Naive B cell (primary cell): ENCODE results near the gene MAP3K21. TPM values are rescaled to one million over a fixed set of nuclear protein-coding genes. Genes with fewer than 3 reads are reported as not detected.

Experiments used
- ATAC-seq, 2 donors: fragments of 150-1000 bp; cut with Tn5 transposase; 2 replicates each; pipeline ENCODE4 v1.10.0; 2021; ENCODE audit warnings: low read depth in 2 of 2, mild to moderate bottlenecking in 2 of 2, moderate library complexity in 2 of 2
- DNase-seq: peaks from one replicate; pipeline ENCODE4 v3.0.0; 2022
- H3K27ac Mint-ChIP-seq, 6 donors: one replicate each; pipeline ENCODE4 v1.8.0; 2020 to 2022; ENCODE audit warnings: mild to moderate bottlenecking in 6 of 6, mixed read lengths in 6 of 6, moderate library complexity in 5 of 6, inconsistent platforms in 2 of 6
- H3K27me3 Mint-ChIP-seq, 3 donors: one replicate each; pipeline ENCODE4 v1.8.0; 2021 to 2022; ENCODE audit warnings: mixed read lengths in 3 of 3, mild to moderate bottlenecking in 1 of 3
- H3K36me3 Mint-ChIP-seq, 2 donors: one replicate each; pipeline ENCODE4 v1.8.0; 2020 to 2022; ENCODE audit warnings: mixed read lengths in 2 of 2, inconsistent platforms in 1 of 2, mild to moderate bottlenecking in 1 of 2
- H3K4me1 Mint-ChIP-seq, 3 donors: one replicate each; pipeline ENCODE4 v1.8.0; 2020 to 2022; ENCODE audit warnings: mixed read lengths in 3 of 3, inconsistent platforms in 1 of 3, mild to moderate bottlenecking in 1 of 3, moderate library complexity in 1 of 3
- H3K4me3 Mint-ChIP-seq, 8 donors: one replicate each; pipeline ENCODE4 v1.8.0; 2020 to 2022; ENCODE audit warnings: mild to moderate bottlenecking in 8 of 8, mixed read lengths in 8 of 8, moderate library complexity in 8 of 8, inconsistent platforms in 2 of 8
- H3K9me3 Mint-ChIP-seq, 7 donors: one replicate each; pipeline ENCODE4 v1.8.0; 2020 to 2022; ENCODE audit warnings: mixed read lengths in 7 of 7, mild to moderate bottlenecking in 5 of 7, inconsistent platforms in 2 of 7, moderate library complexity in 1 of 7
- polyA plus RNA-seq, 6 donors: library from polyadenylated mRNA; unstranded; fragments of 300-500 nt; fragmentation: Illumina TruSeq; gene quantifications; one replicate each; pipeline ENCODE4 v1.2.3, GENCODE V29; 2021; ENCODE audit warnings: low read depth in 6 of 6

MAP3K21 gene
- polyA plus RNA-seq, 6 donors from 2014 or later, result 0.47 to 1.6 (median 0.94) TPM

- DNase-seq, result no peak
- H3K36me3 Mint-ChIP-seq, result no peaks in the 10 kb centered on the region
- H3K9me3 Mint-ChIP-seq, result peaks cover 0 to 9% (median 2%) of the 10 kb centered on the region in 7 donors
- ATAC-seq, result no peak
- H3K27me3 Mint-ChIP-seq, result peaks cover 11 to 39% (median 35%) of the 10 kb centered on the region in 3 donors
- H3K4me1 Mint-ChIP-seq, result no peaks in the 10 kb centered on the region
- H3K4me3 Mint-ChIP-seq, result no peak overlapping the region
- H3K27ac Mint-ChIP-seq, result no peak overlapping the region
These were observed 97.3 kb downstream of the MAP3K21 start for GRCh38 chr1:233424779-233425178.

- Mint-ChIP-seq H3K4me1 (no peaks in the 10 kb centered on the region), H3K27me3 (peaks cover 27 to 43% (median 38%) of the 10 kb centered on the region in 3 donors), H3K9me3 (peaks cover 0 to 14% (median 8%) of the 10 kb centered on the region in 7 donors), H3K27ac (no peak overlapping the region), H3K4me3 (no peak overlapping the region), H3K36me3 (no peaks in the 10 kb centered on the region)
- ATAC-seq (no peak), DNase-seq (no peak)
These were observed 100.4 kb downstream of the MAP3K21 start for GRCh38 chr1:233427907-233428306.

- Mint-ChIP-seq H3K27me3 (peaks cover 25 to 34% (median 29%) of the 10 kb centered on the region in 3 donors), H3K4me3 (no peak overlapping the region), H3K36me3 (no peaks in the 10 kb centered on the region), H3K4me1 (no peaks in the 10 kb centered on the region), H3K27ac (no peak overlapping the region), H3K9me3 (peaks cover 0 to 9% (median 7%) of the 10 kb centered on the region in 7 donors)
- ATAC-seq (no peak), DNase-seq (no peak)
These were observed 104.4 kb downstream of the MAP3K21 start for GRCh38 chr1:233431753-233432403.

GRCh38 chr1:233432916-233433315, 105.4 kb downstream of the MAP3K21 start:
- Mint-ChIP-seq H3K4me1 (no peaks in the 10 kb centered on the region), H3K4me3 (no peak overlapping the region), H3K27ac (no peak overlapping the region), H3K36me3 (no peaks in the 10 kb centered on the region), H3K27me3 (peaks cover 20 to 34% (median 34%) of the 10 kb centered on the region in 3 donors), H3K9me3 (peaks cover 0 to 9% (median 7%) of the 10 kb centered on the region in 7 donors)
- DNase-seq, result no peak
- no peak for ATAC-seq

- Mint-ChIP-seq H3K27ac (peak overlapping the region in 1 of 6 donors; percentile 42), H3K27me3 (peaks cover 20 to 38% (median 30%) of the 10 kb centered on the region in 3 donors), H3K9me3 (peaks cover 0 to 9% (median 7%) of the 10 kb centered on the region in 7 donors), H3K4me1 (no peaks in the 10 kb centered on the region), H3K36me3 (no peaks in the 10 kb centered on the region), H3K4me3 (no peak overlapping the region)
- ATAC-seq (no peak), DNase-seq (no peak)
These were observed 106.1 kb downstream of the MAP3K21 start for GRCh38 chr1:233433436-233434210.

Other genes with a start within 250 kb of the MAP3K21 start
- 1 to 10 TPM in 4 of 6 donors, under 1 TPM in 1, not detected in 1; 0.66 to 5.4 (median 2.4) TPM for gene PCNX2, start 32.0 kb upstream of the MAP3K21 start, polyA plus RNA-seq